ENCODE data around the gene SPDEF. TPM values are rescaled to one million over a fixed set of nuclear protein-coding genes. Genes with fewer than 3 reads are reported as not detected.
A peak's percentile ranks its signal among the peaks of the same experiment; 100 is the strongest.

Gene SPDEF
- total RNA-seq, 1 donor from 2014 or later = not detected

DNA sequence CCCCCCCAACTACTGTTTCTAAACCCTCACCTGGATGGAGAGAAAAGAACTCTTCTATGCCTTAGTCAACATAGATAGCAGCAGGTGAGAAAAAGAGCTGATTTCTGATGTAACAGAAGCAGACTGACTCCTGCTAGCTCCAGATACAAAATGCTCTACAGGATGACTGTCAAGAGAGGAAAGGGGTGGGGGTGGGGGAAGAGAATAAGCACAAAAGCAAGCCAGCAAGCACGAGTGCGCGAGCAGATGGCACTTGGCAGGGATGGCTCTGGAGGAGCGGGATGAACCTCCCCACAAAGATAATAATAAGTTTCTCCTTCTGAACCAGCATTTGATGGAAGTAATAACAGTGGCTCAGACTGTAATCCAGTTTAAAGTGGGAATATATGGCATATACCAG, 45.6 kb upstream of the SPDEF start:
- Mint-ChIP-seq H3K27me3 (ENCODE audit: insufficient read depth, low read depth) (no peaks in the 10 kb centered on the region), H3K27ac (no peak overlapping the region), H3K9me3 (no peaks in the 10 kb centered on the region), H3K4me1 (peaks cover 16% of the 10 kb centered on the region), H3K4me3 (no peak overlapping the region), H3K36me3 (peaks cover 11% of the 10 kb centered on the region)
- peak overlapping the region; percentile 21 for H3K4me2 ChIP-seq
- no peak overlapping the region for H3K9ac ChIP-seq
- peak; percentile 35 for DNase-seq (ENCODE audit: low spot score)
- peaks cover 35% of the 10 kb centered on the region for H3K79me2 ChIP-seq (ENCODE audit: low read depth)
- no peaks in the 10 kb centered on the region for H3K27me3 ChIP-seq
- TF ChIP-seq, protein P1, sequence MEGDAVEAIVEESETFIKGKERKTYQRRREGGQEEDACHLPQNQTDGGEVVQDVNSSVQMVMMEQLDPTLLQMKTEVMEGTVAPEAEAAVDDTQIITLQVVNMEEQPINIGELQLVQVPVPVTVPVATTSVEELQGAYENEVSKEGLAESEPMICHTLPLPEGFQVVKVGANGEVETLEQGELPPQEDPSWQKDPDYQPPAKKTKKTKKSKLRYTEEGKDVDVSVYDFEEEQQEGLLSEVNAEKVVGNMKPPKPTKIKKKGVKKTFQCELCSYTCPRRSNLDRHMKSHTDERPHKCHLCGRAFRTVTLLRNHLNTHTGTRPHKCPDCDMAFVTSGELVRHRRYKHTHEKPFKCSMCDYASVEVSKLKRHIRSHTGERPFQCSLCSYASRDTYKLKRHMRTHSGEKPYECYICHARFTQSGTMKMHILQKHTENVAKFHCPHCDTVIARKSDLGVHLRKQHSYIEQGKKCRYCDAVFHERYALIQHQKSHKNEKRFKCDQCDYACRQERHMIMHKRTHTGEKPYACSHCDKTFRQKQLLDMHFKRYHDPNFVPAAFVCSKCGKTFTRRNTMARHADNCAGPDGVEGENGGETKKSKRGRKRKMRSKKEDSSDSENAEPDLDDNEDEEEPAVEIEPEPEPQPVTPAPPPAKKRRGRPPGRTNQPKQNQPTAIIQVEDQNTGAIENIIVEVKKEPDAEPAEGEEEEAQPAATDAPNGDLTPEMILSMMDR (IDR thresholded peaks at IDR 0.05) = no peak
- no peak for TF ChIP-seq EZH2 (IDR thresholded peaks at IDR 0.05)
- no peak for TF ChIP-seq EZH2phosphoT487 (IDR thresholded peaks at IDR 0.05)
- no peaks in the 10 kb centered on the region for H3K9me3 ChIP-seq (ENCODE audit: low read depth)
- H4K20me1 ChIP-seq (ENCODE audit: low read depth) = peaks cover 58% of the 10 kb centered on the region
- no peak overlapping the region for H3K27ac ChIP-seq
- H3K36me3 ChIP-seq = no peaks in the 10 kb centered on the region
- no peaks in the 10 kb centered on the region for H3F3A ChIP-seq (ENCODE audit: low read depth)
- H2AFZ ChIP-seq (replicated peaks) = no peak overlapping the region
- peaks cover 32% of the 10 kb centered on the region for H3K4me1 ChIP-seq
- no peak overlapping the region for H3K4me3 ChIP-seq

DNA sequence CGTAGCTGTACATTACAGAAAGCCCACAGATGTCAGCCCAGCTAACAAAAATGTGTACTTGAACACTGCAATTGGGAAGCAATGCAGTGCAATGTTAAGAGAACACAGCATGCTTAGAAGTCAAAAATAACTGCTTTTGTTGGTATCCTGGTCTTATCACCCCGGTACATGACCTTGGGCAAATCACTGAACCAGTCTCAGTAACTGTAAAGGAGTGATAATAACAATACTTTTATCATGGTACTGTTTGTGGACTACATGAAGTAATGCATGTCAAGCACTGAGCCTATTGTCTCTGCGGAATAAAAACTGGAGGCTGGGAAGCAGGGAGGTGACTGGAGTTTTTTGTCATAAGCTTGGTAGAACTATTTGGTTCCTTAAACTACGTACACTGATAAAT, 44.7 kb upstream of the SPDEF start:
- Mint-ChIP-seq H3K27me3 (ENCODE audit: insufficient read depth, low read depth) (no peaks in the 10 kb centered on the region), H3K27ac (no peak overlapping the region), H3K4me1 (peaks cover 18% of the 10 kb centered on the region), H3K4me3 (no peak overlapping the region), H3K36me3 (peaks cover 6% of the 10 kb centered on the region), H3K9me3 (no peaks in the 10 kb centered on the region)
- DNase-seq (ENCODE audit: low spot score) = no peak
- Histone ChIP-seq H4K20me1 (ENCODE audit: low read depth) (peaks cover 65% of the 10 kb centered on the region), H3K36me3 (no peaks in the 10 kb centered on the region), H3K9ac (no peak overlapping the region), H3K4me3 (no peak overlapping the region), H3K79me2 (ENCODE audit: low read depth) (peaks cover 37% of the 10 kb centered on the region), H3K27ac (no peak overlapping the region), H3K4me2 (no peak overlapping the region), H3K27me3 (no peaks in the 10 kb centered on the region), H2AFZ (replicated peaks) (no peak overlapping the region), H3F3A (ENCODE audit: low read depth) (no peaks in the 10 kb centered on the region), H3K9me3 (ENCODE audit: low read depth) (no peaks in the 10 kb centered on the region), H3K4me1 (peaks cover 36% of the 10 kb centered on the region)
- TF ChIP-seq EZH2 (IDR thresholded peaks at IDR 0.05) = no peak

DNA sequence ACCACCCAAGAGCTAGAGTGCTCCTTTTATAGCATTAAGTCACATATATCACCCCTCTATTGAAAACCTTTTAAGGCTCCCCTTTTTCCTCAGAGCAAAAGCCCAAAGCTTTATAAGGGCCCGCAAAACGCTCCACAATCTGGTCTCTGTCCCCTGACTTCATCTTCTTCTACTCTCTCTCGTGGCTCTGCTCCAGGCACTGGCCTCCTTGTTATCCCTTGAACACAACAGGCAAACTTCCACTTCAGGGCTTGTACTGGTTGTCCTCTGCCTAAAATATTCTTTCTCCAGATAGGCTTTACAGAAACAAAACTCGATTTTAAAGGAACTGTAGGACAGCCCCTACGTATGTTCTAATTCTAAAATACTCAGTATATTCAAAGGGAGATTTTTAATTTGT, 44.0 kb upstream of the SPDEF start:
- DNase-seq (ENCODE audit: low spot score) = no peak
- peaks cover 39% of the 10 kb centered on the region for H3K79me2 ChIP-seq (ENCODE audit: low read depth)
- H2AFZ ChIP-seq (replicated peaks) = no peak overlapping the region
- H3K27ac ChIP-seq = no peak overlapping the region
- no peaks in the 10 kb centered on the region for H3F3A ChIP-seq (ENCODE audit: low read depth)
- no peaks in the 10 kb centered on the region for H3K36me3 ChIP-seq
- H3K9ac ChIP-seq = no peak overlapping the region
- no peaks in the 10 kb centered on the region for H3K9me3 ChIP-seq (ENCODE audit: low read depth)
- Mint-ChIP-seq H3K36me3 (peaks cover 3% of the 10 kb centered on the region), H3K9me3 (no peaks in the 10 kb centered on the region), H3K27ac (no peak overlapping the region), H3K4me1 (peaks cover 19% of the 10 kb centered on the region), H3K27me3 (ENCODE audit: insufficient read depth, low read depth) (no peaks in the 10 kb centered on the region), H3K4me3 (no peak overlapping the region)
- peaks cover 38% of the 10 kb centered on the region for H3K4me1 ChIP-seq
- TF ChIP-seq EZH2phosphoT487 (IDR thresholded peaks at IDR 0.05) (no peak), EZH2 (IDR thresholded peaks at IDR 0.05) (no peak)
- TF ChIP-seq, protein P1 (IDR thresholded peaks at IDR 0.05) = no peak
- H3K4me2 ChIP-seq = no peak overlapping the region
- no peak overlapping the region for H3K4me3 ChIP-seq
- no peaks in the 10 kb centered on the region for H3K27me3 ChIP-seq
- peaks cover 71% of the 10 kb centered on the region for H4K20me1 ChIP-seq (ENCODE audit: low read depth)

DNA sequence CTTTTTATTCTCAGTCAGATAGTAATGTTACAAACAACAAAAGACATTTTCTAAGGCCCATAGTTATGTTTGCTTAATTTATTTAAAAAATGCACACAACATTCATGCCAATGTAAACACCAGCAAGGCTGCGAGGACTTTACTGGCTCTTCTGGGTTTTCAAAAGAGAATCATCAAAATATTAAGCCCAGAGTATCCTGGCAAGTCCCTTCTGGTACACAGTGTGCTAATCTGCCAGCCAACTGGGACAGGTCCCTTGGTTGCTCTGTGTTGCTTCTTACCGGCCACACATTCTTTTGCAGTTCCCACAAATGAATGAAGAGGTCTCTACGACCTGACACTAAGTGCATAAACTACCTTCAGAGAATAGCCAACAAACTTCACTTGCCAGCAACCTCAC, 42.6 kb upstream of the SPDEF start:
- Histone ChIP-seq H3K27ac (no peak overlapping the region), H3K4me3 (no peak overlapping the region), H3K36me3 (no peaks in the 10 kb centered on the region), H3F3A (ENCODE audit: low read depth) (no peaks in the 10 kb centered on the region), H3K79me2 (ENCODE audit: low read depth) (peaks cover 43% of the 10 kb centered on the region), H4K20me1 (ENCODE audit: low read depth) (peaks cover 70% of the 10 kb centered on the region), H3K27me3 (no peaks in the 10 kb centered on the region), H2AFZ (replicated peaks) (no peak overlapping the region), H3K4me1 (peaks cover 38% of the 10 kb centered on the region), H3K9ac (no peak overlapping the region), H3K4me2 (no peak overlapping the region), H3K9me3 (ENCODE audit: low read depth) (no peaks in the 10 kb centered on the region)
- H3K9me3 Mint-ChIP-seq = no peaks in the 10 kb centered on the region
- H3K4me3 Mint-ChIP-seq = no peak overlapping the region
- H3K27ac Mint-ChIP-seq = no peak overlapping the region
- DNase-seq (ENCODE audit: low spot score) = no peak
- no peaks in the 10 kb centered on the region for H3K27me3 Mint-ChIP-seq (ENCODE audit: insufficient read depth, low read depth)
- H3K36me3 Mint-ChIP-seq = no peaks in the 10 kb centered on the region
- H3K4me1 Mint-ChIP-seq = peaks cover 19% of the 10 kb centered on the region
- TF ChIP-seq, protein P1 (IDR thresholded peaks at IDR 0.05) = no peak
- no peak for TF ChIP-seq EZH2phosphoT487 (IDR thresholded peaks at IDR 0.05)
- TF ChIP-seq EZH2 (IDR thresholded peaks at IDR 0.05) = no peak
